SK-N-SH (cell line): ENCODE measurements around the gene PPP2R3A. TPM values are rescaled to one million over a fixed set of nuclear protein-coding genes. Genes with fewer than 3 reads are reported as not detected.

Experiments used
- CTCF ChIA-PET: fragments of 300-600, 350-600 bp; formaldehyde crosslinking; extraction: SDS; loops from one replicate; lab custom pipeline; 2021; lab: Yijun Ruan, JAX
- POLR2A ChIA-PET: fragments of 350-600 bp; sonication (Branson Sonifier 250); formaldehyde crosslinking; extraction: SDS; loops from one replicate; lab custom pipeline; 2020; ENCODE audit warnings: antibody characterized with exemption, inconsistent platforms; lab: Yijun Ruan, JAX
- DNase-seq: peaks from one replicate; pipeline ENCODE4 v3.0.0; 2012
- H2AFZ ChIP-seq: fragments of 200-600 bp; sonication (generic); 2 replicates; pipeline ENCODE4 v1.8.1; 2016; ENCODE audit warnings: antibody characterized with exemption, mild to moderate bottlenecking, low read depth
- H3F3A ChIP-seq: fragments of 200-600 bp; sonication (generic); replicated peaks from 2 replicates; pipeline ENCODE3; 2016; ENCODE audit warnings: antibody characterized with exemption, mild to moderate bottlenecking; ENCODE audit not compliant: insufficient read depth
- H3K27ac ChIP-seq, 2 experiments: fragments of 200-500 bp in 1 of 2; fragments of 200-600 bp in 1 of 2; sonication (Bioruptor generic) in 1 of 2; sonication (generic), shearing (Covaris generic) in 1 of 2; 2 replicates each; pipeline versions ENCODE4 v1.5.1 to v1.6.1; 2014 to 2016; ENCODE audit warnings: low read depth in 2 of 2, inconsistent platforms in 1 of 2, low read length in 1 of 2, mild to moderate bottlenecking in 1 of 2, mixed read lengths in 1 of 2
- H3K27me3 ChIP-seq: fragments of 200-600 bp; sonication (generic), shearing (Covaris generic); 2 replicates; pipeline ENCODE4 v1.6.1; 2016; ENCODE audit warnings: mixed run types; ENCODE audit not compliant: insufficient read depth
- H3K36me3 ChIP-seq, 2 experiments: fragments of 200-500 bp in 1 of 2; fragments of 200-600 bp in 1 of 2; sonication (Bioruptor generic) in 1 of 2; sonication (generic) in 1 of 2; replicated peaks in 1 of 2; 2 replicates each; pipeline versions ENCODE3 to v1.5.1; 2014 to 2016; ENCODE audit warnings: low read length in 1 of 2, mild to moderate bottlenecking in 1 of 2; ENCODE audit not compliant: insufficient read depth in 2 of 2, control insufficient read depth in 1 of 2
- H3K4me1 ChIP-seq, 2 experiments: fragments of 200-500 bp in 1 of 2; fragments of 200-600 bp in 1 of 2; sonication (Bioruptor generic) in 1 of 2; sonication (generic), shearing (Covaris generic) in 1 of 2; 2 replicates each; pipeline versions ENCODE4 v1.5.1 to v1.6.1; 2014 to 2016; ENCODE audit warnings: low read depth in 1 of 2, low read length in 1 of 2, mixed run types in 1 of 2; ENCODE audit not compliant: insufficient read depth in 2 of 2, control insufficient read depth in 1 of 2
- H3K4me2 ChIP-seq: fragments of 200-600 bp; sonication (generic), shearing (Covaris generic); 2 replicates; pipeline ENCODE4 v1.6.1; 2017; ENCODE audit warnings: mixed run types
- H3K4me3 ChIP-seq, 2 experiments: fragments of 200-500 bp in 1 of 2; fragments of 200-600 bp in 1 of 2; sonication (Bioruptor generic) in 1 of 2; sonication (generic), shearing (Covaris generic) in 1 of 2; 2 replicates each; pipeline versions ENCODE4 v1.5.1 to v1.8.1; 2014 to 2016; ENCODE audit warnings: low read depth in 2 of 2, inconsistent platforms in 1 of 2, low read length in 1 of 2, mild to moderate bottlenecking in 1 of 2, mixed read lengths in 1 of 2, moderate library complexity in 1 of 2
- H3K79me2 ChIP-seq: fragments of 200-600 bp; sonication (generic); 2 replicates; pipeline ENCODE4 v1.8.1; 2017; ENCODE audit warnings: mild to moderate bottlenecking; ENCODE audit not compliant: insufficient read depth
- H3K9ac ChIP-seq: fragments of 200-600 bp; sonication (generic); 2 replicates; pipeline ENCODE4 v1.6.1; 2017; ENCODE audit warnings: mixed run types
- H3K9me2 ChIP-seq: fragments of 200-600 bp; sonication (generic); 2 replicates; pipeline ENCODE4 v1.6.1; 2017; ENCODE audit warnings: mixed run types
- H3K9me3 ChIP-seq: fragments of 200-600 bp; sonication (generic); 2 replicates; pipeline ENCODE4 v1.6.1; 2017; ENCODE audit warnings: mixed run types, mild to moderate bottlenecking, moderate library complexity
- H4K20me1 ChIP-seq: fragments of 200-600 bp; sonication (generic); 2 replicates; pipeline ENCODE4 v1.6.1; 2017; ENCODE audit warnings: mild to moderate bottlenecking, mixed run types; ENCODE audit not compliant: insufficient read depth
- FOSL2 ChIP-seq: IDR thresholded peaks from 2 replicates; pipeline ENCODE4 v1.4.0; 2012; ENCODE audit warnings: low read depth, mild to moderate bottlenecking, moderate library complexity, borderline replicate concordance
- FOXJ3 ChIP-seq: sonication (generic); formaldehyde crosslinking; IDR thresholded peaks from 2 replicates; pipeline ENCODE4 v1.5.1; 2020; ENCODE audit warnings: mild to moderate bottlenecking, missing genetic modification reagents
- FOXM1 ChIP-seq: IDR thresholded peaks from 2 replicates; pipeline ENCODE4 v1.4.0; 2012; ENCODE audit warnings: low read depth, mild to moderate bottlenecking
- GABPA ChIP-seq: IDR thresholded peaks from 2 replicates; pipeline ENCODE4 v1.4.0; 2012; ENCODE audit warnings: low read depth, mild to moderate bottlenecking
- IRF3 ChIP-seq: fragments of 150-350 bp; IDR thresholded peaks from 2 replicates; pipeline ENCODE4 v1.6.1; 2016; ENCODE audit warnings: mild to moderate bottlenecking, low read depth, low read length
- MAX ChIP-seq: IDR thresholded peaks from 2 replicates; pipeline ENCODE4 v1.4.0; 2012; ENCODE audit warnings: low read depth
- NFIC ChIP-seq: IDR thresholded peaks from 2 replicates; pipeline ENCODE4 v1.4.0; 2012; ENCODE audit warnings: borderline replicate concordance
- RAD21 ChIP-seq: IDR thresholded peaks from 2 replicates; pipeline ENCODE4 v1.6.1; 2012; ENCODE audit warnings: mild to moderate bottlenecking, low read length
- RXRA ChIP-seq: IDR thresholded peaks from 2 replicates; pipeline ENCODE4 v1.4.0; 2012; ENCODE audit warnings: low read depth, mild to moderate bottlenecking, borderline replicate concordance
- TCF12 ChIP-seq: IDR thresholded peaks from 2 replicates; pipeline ENCODE4 v1.4.0; 2012
- TEAD4 ChIP-seq: IDR thresholded peaks from 2 replicates; pipeline ENCODE4 v1.4.0; 2012; ENCODE audit warnings: mild to moderate bottlenecking, borderline replicate concordance; ENCODE audit not compliant: insufficient read depth
- WGBS: methylation state at CpG from one replicate; pipeline ENCODE4 v1.1.6; 2017; ENCODE audit warnings: low lambda C conversion rate; 5-methylcytosine and 5-hydroxymethylcytosine counted together
- polyA plus RNA-seq, 3 experiments: library from polyadenylated mRNA; depleted of rRNA; stranded (reverse); fragments of >200 nt; gene quantifications; 2 replicates each; pipeline ENCODE4 v1.2.3, GENCODE V29; 2012
- TF ChIP-seq, protein P1 (sequence below): IDR thresholded peaks from 2 replicates; pipeline ENCODE4 v1.4.0; 2012; ENCODE audit warnings: low read depth, borderline replicate concordance
- TF ChIP-seq, protein P2 (sequence below): IDR thresholded peaks from 2 replicates; pipeline ENCODE4; 2012
- TF ChIP-seq, protein P3 (sequence below): fragments of 200-600 bp; sonication (generic); IDR thresholded peaks from 2 replicates; pipeline ENCODE4 v1.6.1; 2017; ENCODE audit warnings: antibody characterized with exemption, mild to moderate bottlenecking, moderate library complexity

Gene PPP2R3A
- polyA plus RNA-seq, 1 of the 3 experiments (the other 2 are of a cell fraction) = 3.9 TPM

DNA sequence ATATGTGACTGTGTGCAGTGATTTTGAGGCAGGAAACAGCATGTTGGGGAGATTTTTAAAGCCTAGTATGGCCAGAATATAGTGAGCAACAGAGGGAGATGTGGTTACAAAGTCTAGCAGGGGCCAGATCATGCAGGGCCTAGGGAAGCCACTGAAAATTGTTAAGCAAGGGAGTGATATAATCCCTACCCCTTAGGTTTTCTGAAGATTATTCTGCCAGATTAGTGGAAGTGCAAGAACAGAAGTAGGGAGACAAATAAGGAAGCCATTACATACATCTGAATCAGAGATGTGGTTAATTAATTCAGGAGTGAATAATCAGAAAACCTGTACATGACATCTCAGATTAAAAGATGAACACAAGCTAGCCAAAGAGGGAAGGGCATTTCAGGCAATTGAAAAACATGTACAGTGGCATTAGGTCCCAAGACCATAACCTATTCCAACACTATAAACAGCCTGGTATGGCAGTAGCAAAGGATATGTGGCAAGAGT is 175.8 kb downstream of the PPP2R3A start:
- Histone ChIP-seq H3F3A (peaks cover 17% of the 10 kb centered on the region), H3K27ac (peak overlapping the region; percentile 64 to 82), H3K36me3 (peaks cover 15 to 24% of the 10 kb centered on the region in 2 experiments), H3K27me3 (no peaks in the 10 kb centered on the region), H3K9ac (no peak overlapping the region), H4K20me1 (no peaks in the 10 kb centered on the region), H3K79me2 (peaks cover 51% of the 10 kb centered on the region), H3K9me3 (no peaks in the 10 kb centered on the region), H3K4me2 (peak overlapping the region; percentile 12; the same call in 1 of the 2 replicates), H2AFZ (no peak overlapping the region), H3K4me1 (peaks cover 0 to 27% of the 10 kb centered on the region in 2 experiments; a peak in 1 of 4 replicates), H3K4me3 (no peak overlapping the region), H3K9me2 (no peaks in the 10 kb centered on the region)
- TF ChIP-seq FOXM1 = no peak
- no peak for DNase-seq
- CTCF ChIA-PET = no interaction called here
- POLR2A ChIA-PET = no interaction called here

DNA sequence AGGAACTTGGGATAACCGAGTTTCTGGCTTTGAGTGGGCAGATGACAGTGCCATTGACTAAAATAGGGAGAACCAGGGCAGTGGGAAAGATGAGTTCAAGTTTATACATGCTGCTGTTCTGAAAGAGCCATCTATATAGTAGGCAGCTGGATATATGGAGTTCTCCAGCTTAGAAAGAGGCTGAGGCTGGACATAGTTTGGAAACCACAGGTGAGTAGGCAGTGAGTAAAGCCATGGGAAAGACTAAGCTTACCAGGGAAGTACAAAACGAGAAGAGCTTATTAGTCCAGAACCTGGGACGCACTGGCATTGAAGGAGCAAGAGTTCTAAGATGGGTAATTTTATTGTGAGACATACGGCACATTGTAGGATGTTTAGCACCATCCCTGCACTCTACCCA is 176.4 kb downstream of the PPP2R3A start:
- POLR2A ChIA-PET = no interaction called here
- peak overlapping the region; percentile 38; the same call in 1 of the 2 replicates for H3K9ac ChIP-seq
- no peak for DNase-seq

DNA sequence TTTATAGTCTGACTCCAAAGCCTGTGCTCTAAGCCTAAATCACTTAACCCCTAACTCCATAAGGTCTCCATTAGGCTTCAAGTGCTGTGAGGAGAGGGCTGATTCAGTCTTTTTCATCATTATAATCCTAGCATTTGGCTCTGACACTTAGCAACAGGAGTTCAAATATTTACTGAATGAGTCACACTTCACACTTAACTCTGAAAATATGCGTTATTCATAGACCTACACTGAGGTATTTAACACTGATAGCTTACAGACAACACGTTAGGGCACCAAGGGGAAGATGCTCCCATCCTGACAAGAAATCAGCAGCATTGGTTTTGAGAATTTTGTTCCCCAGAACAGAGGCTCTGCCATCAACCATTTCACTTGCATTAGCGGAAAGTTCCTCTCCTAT is 177.1 kb downstream of the PPP2R3A start:
- Histone ChIP-seq H3K9me2 (no peaks in the 10 kb centered on the region), H3K9me3 (no peaks in the 10 kb centered on the region), H3K4me2 (peak overlapping the region; percentile 12), H3K4me1 (peaks cover 0 to 33% of the 10 kb centered on the region in 2 experiments; a peak in 3 of 4 replicates), H3K4me3 (no peak overlapping the region), H2AFZ (no peak overlapping the region), H3K27ac (peak overlapping the region; percentile 64 to 82; a peak in 3 of 4 replicates), H3F3A (peaks cover 17% of the 10 kb centered on the region), H3K27me3 (no peaks in the 10 kb centered on the region), H3K36me3 (peaks cover 18 to 27% of the 10 kb centered on the region in 2 experiments), H4K20me1 (peaks cover 3% of the 10 kb centered on the region; the same call in 1 of the 2 replicates), H3K9ac (peak overlapping the region; percentile 38), H3K79me2 (peaks cover 62% of the 10 kb centered on the region)
- DNase-seq = no peak
- WGBS = 39% methylated on average over 3 of the region's 3 CpGs
- ChIA-PET CTCF (no interaction called here), POLR2A (no interaction called here)
- no peak for TF ChIP-seq FOXJ3 (CRISPR knock-in tag)
- TF ChIP-seq GABPA = no peak
- peak; percentile 66; the same call in 1 of the 2 replicates for TF ChIP-seq TEAD4
- TF ChIP-seq TCF12 = peak; percentile 86
- TF ChIP-seq MAX = peak; percentile 65
- TF ChIP-seq, protein P1, sequence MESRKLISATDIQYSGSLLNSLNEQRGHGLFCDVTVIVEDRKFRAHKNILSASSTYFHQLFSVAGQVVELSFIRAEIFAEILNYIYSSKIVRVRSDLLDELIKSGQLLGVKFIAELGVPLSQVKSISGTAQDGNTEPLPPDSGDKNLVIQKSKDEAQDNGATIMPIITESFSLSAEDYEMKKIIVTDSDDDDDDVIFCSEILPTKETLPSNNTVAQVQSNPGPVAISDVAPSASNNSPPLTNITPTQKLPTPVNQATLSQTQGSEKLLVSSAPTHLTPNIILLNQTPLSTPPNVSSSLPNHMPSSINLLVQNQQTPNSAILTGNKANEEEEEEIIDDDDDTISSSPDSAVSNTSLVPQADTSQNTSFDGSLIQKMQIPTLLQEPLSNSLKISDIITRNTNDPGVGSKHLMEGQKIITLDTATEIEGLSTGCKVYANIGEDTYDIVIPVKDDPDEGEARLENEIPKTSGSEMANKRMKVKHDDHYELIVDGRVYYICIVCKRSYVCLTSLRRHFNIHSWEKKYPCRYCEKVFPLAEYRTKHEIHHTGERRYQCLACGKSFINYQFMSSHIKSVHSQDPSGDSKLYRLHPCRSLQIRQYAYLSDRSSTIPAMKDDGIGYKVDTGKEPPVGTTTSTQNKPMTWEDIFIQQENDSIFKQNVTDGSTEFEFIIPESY = 0 out of 2 replicates have a peak, but pooled peaks have one; percentile 30
- TF ChIP-seq FOXM1 = no peak
- no peak for TF ChIP-seq RAD21
- TF ChIP-seq, protein P2, sequence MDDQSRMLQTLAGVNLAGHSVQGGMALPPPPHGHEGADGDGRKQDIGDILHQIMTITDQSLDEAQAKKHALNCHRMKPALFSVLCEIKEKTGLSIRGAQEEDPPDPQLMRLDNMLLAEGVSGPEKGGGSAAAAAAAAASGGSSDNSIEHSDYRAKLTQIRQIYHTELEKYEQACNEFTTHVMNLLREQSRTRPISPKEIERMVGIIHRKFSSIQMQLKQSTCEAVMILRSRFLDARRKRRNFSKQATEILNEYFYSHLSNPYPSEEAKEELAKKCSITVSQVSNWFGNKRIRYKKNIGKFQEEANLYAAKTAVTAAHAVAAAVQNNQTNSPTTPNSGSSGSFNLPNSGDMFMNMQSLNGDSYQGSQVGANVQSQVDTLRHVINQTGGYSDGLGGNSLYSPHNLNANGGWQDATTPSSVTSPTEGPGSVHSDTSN = peak; percentile 67
- TF ChIP-seq RXRA = peak; percentile 45; the same call in 1 of the 2 replicates
- TF ChIP-seq, protein P3, sequence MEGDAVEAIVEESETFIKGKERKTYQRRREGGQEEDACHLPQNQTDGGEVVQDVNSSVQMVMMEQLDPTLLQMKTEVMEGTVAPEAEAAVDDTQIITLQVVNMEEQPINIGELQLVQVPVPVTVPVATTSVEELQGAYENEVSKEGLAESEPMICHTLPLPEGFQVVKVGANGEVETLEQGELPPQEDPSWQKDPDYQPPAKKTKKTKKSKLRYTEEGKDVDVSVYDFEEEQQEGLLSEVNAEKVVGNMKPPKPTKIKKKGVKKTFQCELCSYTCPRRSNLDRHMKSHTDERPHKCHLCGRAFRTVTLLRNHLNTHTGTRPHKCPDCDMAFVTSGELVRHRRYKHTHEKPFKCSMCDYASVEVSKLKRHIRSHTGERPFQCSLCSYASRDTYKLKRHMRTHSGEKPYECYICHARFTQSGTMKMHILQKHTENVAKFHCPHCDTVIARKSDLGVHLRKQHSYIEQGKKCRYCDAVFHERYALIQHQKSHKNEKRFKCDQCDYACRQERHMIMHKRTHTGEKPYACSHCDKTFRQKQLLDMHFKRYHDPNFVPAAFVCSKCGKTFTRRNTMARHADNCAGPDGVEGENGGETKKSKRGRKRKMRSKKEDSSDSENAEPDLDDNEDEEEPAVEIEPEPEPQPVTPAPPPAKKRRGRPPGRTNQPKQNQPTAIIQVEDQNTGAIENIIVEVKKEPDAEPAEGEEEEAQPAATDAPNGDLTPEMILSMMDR = no peak
- TF ChIP-seq NFIC = peak; percentile 58; the same call in 1 of the 2 replicates

More for the DNA sequence above, 176.4 kb downstream of the PPP2R3A start:
- Histone ChIP-seq H3F3A (peaks cover 17% of the 10 kb centered on the region), H2AFZ (no peak overlapping the region), H3K9me3 (no peaks in the 10 kb centered on the region), H3K36me3 (peaks cover 18 to 23% of the 10 kb centered on the region in 2 experiments), H3K9me2 (no peaks in the 10 kb centered on the region), H3K27me3 (no peaks in the 10 kb centered on the region), H3K4me3 (no peak overlapping the region), H3K27ac (peak overlapping the region; percentile 64 to 82), H3K4me1 (peaks cover 0 to 29% of the 10 kb centered on the region in 2 experiments; a peak in 1 of 4 replicates), H3K79me2 (peaks cover 55% of the 10 kb centered on the region), H4K20me1 (no peaks in the 10 kb centered on the region; the same call in 1 of the 2 replicates), H3K4me2 (peak overlapping the region; percentile 12)
- WGBS = 94% methylated on average over 4 of the region's 4 CpGs
- no peak for TF ChIP-seq FOSL2
- TF ChIP-seq IRF3 = no peak
- CTCF ChIA-PET = no interaction called here
